ENCODE data around the gene FAT2. TPM values are rescaled to one million over a fixed set of nuclear protein-coding genes. Genes with fewer than 3 reads are reported as not detected.
"Not testable (repeated sequence)": the region's sequence is repeated elsewhere in the genome, so short reads cannot be mapped to it uniquely, and the experiment has no call there.

The FAT2 gene
- total RNA-seq, 1 donor: under 0.01 TPM

DNA sequence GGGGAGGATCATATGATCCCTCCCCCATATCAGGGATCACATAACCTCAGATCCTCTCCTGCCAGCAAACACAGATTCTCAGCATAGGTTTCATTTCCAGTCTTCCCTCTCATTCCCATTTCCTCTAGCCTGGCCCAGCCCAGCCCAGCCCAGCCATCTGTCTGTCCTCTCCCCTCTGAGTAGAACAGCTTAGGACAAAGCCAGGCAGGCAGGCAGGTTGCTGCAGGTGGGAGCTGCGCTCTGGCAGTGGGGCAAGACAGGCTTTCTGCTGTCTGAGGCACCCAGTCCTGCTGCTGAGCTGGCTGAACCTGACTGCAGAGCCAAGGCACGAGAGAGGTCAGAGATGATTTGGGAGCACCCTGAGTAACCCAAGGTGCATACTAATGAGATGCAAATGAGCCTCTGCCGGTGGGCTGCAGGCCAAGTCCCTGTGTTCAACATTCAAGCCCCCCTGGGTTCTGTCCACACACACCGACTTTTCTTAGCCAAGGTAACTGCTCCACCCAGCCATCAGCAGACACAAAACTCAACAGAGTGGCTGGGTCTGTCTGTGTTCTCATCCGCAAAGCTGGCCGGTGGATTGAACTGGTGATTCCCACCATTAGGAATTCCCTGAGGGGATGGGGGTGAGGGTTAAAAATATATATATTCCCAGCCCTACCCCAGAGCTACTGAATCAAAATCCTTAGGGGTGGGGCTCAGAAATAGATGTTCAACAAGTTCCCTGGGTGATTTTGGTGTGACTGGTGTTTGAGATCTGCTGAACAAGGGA lies 9.1 kb downstream of the FAT2 start:
- DNase-seq (ENCODE audit: low read depth in 2 of 3, low spot score in 2 of 3): no peak

DNA sequence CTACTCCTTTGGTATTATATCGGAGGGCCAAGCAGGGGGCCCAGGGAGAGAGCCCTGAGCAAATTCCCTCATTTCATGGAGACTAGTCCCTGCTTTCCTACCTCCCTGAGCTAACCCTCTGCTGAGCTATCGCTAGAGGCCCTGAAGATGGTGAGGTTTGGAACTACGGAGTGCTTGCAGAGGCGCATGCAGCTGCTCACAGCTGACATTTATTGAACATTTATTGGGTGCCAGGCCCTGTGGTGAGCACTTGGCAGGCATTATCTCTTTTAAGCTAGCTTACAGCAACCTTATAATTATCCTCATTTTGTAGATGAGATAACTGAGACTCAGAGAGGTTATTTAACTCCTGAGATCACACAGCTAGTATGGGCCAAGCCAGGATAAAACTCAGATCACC lies 9.8 kb downstream of the FAT2 start:
- no peak for DNase-seq (ENCODE audit: low read depth in 2 of 3, low spot score in 2 of 3)

DNA sequence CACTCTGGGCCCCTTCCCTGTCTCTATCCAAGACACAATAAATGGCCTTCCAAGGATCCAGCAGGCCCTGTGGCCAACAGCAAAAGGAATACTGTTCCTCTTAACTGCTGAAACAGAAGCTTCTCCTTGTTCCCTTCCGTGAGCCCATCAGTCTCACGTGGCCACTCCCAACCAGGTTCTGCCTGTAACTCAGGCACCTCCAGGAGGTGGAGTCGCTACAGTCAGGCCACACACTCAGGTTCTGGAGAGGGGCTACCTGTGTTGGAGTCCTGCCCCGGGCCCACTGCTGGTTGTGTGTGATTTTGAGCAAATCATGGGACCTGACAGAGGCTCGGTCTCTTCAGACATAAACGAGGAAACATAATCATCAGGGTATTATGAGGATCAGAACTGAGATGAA lies 10.3 kb downstream of the FAT2 start:
- DNase-seq (ENCODE audit: low read depth in 2 of 3, low spot score in 2 of 3): no peak

DNA sequence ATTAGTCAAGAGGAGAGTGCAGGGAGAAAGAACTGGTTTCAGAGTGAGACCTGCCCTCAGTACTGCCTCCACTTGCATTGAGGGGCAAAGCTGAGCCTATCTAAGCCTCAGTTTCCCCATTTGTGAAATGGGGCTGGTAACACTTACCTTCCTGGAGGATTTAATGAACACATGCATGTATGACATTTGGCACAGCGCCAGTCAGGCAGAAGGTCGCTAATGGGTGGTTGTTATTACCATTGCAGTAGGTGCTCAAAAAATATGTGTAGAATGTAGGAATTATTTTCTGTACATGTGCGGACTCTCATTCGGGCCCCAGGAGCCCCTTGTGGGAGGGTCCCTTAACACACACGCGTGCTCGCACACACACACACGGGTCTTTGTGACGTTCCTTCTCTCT lies 10.9 kb downstream of the FAT2 start:
- DNase-seq (ENCODE audit: low read depth in 2 of 3, low spot score in 2 of 3): no peak

DNA sequence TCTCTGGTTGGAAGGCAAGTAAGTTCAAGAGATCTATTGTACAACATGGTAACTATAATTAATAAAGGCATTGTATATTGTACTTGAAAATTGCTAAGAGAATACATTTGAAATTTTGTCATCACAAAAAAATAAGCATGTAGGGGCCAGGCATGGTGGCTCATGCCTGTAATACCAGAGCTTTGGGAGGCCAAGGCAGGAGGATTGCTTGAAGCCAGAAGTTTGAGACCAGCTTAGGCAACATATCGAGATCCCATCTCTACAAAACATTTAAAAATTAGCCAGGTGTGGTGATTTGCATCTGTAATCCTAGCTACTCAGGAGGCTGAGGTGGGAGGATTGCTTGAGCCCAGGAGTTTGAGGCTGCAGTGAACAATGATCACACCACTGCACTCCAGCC lies 12.0 kb downstream of the FAT2 start:
- DNase-seq (ENCODE audit: low read depth in 2 of 3, low spot score in 2 of 3): not testable (repeated sequence)

DNA sequence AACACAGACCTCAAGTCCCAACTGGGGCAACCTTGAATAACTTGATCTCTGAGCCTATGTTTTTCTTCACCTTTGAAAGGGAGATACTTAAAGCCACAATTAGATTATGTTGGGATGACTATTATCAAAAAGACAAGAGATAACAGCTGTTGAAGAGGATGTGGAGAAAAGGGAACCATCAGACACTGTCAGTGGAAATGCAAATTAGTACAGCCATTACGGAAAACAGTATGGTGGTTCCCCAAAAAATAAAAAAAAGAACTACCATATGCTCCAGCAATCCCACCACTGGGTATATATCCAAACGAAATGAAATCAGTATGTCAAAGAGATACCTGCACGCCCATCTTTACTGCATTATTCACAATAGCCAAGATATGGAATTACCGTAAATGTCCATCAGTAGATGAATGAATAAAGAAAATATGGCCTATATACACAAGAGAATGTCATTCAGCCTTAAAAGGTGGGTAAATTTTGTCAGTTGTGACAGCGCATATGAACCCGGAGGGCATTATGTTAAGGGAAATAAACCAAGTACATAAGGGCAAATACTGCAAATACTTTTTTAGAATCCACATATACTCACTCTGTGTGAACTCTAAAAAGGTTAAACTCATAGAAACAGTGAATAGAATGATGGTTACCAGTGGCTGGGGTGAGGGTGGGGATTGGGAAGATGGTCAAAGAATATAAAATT lies 12.7 kb downstream of the FAT2 start:
- no peak for DNase-seq (ENCODE audit: low read depth in 2 of 3, low spot score in 2 of 3)

DNA sequence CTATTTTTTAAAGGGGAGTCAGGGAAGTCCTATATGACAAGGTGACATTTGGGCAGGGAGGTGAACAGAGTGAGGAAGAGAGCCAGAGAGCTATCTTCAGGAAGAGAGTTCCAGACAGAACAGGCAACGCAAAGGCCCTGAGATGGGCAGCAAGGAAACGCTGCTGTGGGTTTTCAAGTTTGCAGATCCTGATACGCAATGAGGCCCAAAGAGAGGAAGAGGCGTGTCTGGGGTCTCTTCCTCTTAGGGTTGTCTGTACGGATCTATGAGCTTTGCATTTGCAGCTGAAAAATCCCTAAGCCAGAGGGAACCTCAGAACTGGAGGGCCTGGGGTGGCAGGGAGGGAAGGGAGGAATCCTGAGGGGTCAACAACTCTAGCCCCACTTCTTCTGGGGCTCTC lies 13.6 kb downstream of the FAT2 start:
- peak in 2 of 3 donors; percentile 5 to 46 for DNase-seq (ENCODE audit: low read depth in 2 of 3, low spot score in 2 of 3)

DNA sequence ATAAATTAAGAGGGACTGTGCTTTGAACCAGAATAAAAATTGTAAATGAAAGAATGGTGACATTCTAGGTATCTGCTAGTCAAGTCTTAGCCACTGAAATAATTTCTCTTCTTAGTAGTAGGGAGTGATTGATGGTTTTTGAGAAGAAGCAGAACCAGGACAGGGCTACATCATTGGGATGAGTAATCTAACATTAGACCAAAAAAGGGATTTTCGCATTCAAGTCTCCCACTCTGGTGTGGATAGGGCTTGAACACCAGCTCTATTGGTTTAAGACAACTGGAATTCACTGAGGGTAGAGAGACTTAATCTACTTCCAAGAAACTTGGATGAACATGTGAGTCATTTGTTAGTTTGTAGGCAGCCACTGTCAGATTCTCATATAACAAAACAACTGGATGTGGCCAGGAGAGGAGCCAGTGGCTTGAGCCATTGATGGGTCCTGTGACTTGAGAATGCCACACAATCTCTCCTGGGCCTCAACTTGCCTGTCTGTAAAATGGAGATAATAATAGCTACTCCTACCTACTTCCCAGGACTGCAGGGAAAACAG lies 16.6 kb downstream of the FAT2 start:
- DNase-seq (ENCODE audit: low read depth in 2 of 3, low spot score in 2 of 3): no peak

DNA sequence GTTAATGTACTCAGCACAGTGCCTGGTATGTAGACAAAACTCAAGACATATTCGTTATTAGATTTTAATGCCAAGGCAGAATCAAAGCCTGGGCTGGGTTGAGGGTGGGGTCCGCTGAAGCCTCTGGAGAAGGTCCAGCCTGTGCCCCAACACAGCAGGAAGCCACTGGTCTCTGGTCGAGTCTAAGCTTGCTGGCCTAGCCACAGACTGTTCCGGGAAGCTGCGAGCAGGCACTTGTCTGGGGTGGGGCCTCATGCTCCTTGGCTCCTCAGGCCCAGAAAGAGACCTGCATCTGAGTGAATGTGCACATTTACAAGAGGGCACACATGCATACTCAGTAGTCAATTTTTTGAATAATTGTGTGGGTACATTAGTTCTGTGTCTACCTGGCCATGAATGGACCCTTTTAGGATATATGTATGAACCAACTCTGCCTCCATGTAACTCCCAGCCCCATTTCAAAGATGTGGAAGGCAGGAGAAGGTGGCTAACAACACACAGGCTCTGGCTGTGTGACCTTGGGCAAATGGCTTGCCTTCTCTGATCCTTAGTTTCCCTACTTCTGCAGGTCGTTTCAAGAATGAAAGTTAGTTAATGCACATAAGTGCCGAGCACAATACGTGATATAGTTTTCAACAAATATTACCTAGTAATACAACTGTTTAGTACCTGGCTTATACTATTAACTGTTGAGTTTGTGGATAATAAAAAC lies 18.3 kb downstream of the FAT2 start:
- no peak for DNase-seq (ENCODE audit: low read depth in 2 of 3, low spot score in 2 of 3)

DNA sequence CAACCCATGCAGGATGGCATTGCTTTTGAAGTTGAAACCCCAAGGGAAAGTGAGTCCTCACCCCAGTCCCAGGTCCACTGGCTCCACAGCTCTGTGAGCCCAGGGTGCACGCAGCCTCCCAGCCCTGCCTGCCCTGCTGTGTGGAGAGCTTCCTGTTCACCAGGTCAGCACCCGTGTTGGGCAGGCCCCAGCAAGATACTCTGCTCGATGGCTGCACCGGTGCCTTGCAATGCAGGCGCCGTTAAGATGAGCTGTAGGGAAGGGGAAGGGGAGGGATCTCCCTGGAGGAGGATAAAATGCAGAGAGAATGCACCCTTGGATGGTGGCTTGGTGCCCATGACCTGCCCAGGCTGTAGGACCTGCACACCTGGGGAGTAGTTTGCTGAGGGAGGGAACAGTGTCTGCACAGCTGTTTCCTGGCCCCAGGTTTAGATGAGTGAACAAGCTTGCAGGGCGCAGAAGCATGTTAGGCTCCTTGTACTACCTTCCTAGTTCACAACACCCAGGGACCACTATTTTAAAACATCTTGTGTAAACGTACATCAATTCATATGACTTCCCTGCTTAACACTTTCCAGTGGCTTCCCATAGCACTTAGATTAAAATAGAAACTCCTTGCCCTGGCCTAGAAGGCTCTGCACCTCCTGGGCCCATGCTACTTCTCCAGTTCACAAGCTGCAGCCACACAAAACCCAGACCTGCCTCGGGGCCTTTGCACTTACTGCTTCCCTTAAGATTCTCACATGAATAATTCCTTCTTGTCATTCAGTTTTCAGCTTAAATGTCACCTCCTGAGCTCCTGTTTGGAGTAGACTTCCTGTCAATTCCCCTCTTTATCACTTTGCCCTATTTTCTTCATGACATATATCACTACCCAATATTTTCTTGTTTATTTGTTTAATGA lies 19.6 kb downstream of the FAT2 start:
- DNase-seq (ENCODE audit: low read depth in 2 of 3, low spot score in 2 of 3): no peak

DNA sequence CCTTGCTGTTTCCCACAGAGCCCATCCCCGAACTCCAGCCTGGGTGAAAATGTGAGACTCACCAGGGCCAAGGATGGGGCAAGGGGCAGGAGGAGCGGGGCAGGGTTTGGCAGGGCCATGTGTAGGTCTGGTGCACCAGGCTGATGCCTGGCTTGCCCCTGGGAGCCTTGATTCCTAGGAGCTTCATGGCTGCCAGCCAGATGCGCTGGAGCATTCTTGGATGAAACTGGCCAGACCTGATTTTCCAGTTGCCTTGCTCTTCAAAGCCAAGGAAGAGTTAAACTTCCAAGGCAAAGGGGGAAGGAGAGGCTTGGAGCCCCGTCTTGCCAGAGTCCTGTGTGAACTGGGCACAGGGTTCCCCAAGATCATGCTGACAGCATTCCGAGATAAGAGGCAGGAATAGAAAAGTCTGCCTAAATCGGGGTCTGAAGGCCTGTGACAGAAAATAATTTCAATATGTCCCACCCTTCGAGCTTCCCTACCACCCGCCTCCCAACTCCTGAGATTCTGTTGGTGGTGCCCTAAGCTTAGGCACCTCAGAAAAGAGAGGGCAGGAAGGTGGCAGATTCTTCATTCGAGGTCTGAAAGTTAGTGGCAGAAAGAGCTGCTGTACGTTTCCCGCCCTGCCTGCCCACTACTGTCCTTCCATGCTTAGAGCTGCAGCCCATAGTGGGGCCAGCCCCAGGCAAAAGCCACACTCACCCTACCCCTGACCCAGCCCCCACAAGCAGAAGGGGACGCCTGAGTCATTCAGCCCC lies 20.4 kb downstream of the FAT2 start:
- no peak for DNase-seq (ENCODE audit: low read depth in 2 of 3, low spot score in 2 of 3)

DNA sequence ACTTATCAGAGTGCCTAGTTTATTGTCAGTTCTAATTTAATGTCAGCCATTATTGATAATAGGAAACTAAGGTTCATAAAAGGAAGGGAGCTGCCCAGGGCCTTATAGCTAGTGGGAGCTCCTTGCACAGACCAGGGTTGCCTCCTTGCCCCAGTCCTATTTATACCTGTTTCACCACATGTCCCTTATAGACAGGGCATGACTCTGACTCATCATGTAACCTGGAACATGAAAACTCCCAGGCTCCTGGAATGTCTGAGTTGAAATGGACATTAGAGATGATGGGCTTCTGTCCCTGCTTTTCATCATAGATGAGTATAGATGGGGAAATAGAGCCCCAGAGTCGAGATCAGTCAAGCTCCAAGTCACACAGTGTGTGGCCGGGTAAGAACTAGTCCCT lies 21.1 kb downstream of the FAT2 start:
- no peak for DNase-seq (ENCODE audit: low read depth in 2 of 3, low spot score in 2 of 3)

DNA sequence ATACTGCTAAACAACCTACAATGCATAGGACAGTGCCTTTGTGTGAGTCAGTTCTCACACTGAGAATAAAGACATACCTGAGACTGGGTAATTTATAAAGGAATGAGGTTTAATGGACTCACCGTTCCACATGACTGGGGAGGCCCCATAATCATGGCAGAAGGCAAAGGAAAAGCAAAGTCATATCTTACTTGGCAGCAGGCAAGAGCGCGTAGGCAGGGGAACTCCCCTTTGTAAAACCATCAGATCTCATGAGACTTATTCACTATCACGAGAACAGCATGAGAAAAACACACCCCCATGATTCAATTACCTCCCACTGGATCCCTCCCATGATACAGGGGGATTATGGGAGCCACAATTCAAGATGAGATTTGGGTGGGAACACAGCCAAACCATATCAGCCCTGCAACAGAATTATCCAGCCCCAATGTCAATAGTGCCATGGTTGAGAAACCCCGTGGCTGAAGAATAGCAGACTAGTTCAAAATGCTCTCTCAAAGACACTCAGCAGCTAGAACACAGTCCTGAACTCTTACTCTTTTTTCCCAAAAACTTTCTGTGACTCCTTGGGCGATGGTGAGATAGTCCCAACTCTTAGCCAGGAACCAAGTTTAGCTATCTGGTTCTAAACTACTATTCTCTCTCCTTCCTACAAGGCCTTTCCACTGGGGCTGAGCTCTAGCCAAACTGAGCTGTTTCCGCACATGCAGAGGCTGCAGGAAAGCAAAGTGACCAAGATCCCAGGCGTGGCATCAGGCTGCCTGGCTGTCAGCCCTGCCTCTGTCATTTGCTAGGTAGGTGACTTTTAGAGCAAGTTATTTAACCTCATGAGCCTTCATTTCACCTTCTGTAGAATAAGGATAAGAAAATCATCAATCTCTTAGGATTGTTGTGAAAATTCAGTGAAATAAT lies 21.7 kb downstream of the FAT2 start:
- no peak for DNase-seq (ENCODE audit: low read depth in 2 of 3, low spot score in 2 of 3)

DNA sequence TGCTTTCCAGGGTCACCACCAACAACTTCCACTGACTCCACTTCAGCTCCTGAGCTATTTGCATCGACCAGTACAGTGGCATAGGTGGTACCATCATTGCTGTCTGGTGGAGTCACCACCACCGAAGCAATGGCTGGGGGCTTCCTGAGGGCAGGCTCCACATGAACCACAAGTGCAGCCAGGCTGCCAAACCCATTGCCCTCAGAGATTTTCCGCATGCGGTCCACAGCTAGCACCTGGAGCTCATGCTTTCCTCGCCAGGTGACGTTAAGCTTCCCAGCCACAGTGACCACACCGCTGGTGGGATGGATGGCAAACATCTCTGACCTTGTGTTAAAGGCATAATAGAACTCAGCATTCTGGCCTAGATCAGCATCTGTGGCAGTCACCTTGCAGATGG lies 23.1 kb downstream of the FAT2 start:
- no peak for DNase-seq (ENCODE audit: low read depth in 2 of 3, low spot score in 2 of 3)

DNA sequence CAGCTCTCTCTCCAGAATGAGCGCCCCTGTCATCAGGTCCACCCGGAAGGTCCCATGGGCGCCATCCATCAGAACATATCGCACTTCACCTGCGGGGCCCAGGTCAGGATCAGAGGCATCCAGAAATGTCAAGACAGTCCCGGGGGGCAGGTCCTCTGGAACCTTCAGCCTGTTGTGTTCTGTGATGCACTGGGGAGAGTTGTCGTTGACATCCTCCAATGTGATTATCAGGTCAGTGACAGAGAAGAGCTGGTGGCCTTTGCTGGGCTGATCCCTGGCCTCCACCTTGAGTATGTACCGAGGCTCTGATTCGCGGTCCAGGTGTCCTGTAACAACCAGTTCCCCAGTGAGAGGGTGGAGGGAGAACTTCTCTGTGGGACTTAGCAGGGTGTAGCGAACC lies 25.2 kb downstream of the FAT2 start:
- no peak for DNase-seq (ENCODE audit: low read depth in 2 of 3, low spot score in 2 of 3)

DNA sequence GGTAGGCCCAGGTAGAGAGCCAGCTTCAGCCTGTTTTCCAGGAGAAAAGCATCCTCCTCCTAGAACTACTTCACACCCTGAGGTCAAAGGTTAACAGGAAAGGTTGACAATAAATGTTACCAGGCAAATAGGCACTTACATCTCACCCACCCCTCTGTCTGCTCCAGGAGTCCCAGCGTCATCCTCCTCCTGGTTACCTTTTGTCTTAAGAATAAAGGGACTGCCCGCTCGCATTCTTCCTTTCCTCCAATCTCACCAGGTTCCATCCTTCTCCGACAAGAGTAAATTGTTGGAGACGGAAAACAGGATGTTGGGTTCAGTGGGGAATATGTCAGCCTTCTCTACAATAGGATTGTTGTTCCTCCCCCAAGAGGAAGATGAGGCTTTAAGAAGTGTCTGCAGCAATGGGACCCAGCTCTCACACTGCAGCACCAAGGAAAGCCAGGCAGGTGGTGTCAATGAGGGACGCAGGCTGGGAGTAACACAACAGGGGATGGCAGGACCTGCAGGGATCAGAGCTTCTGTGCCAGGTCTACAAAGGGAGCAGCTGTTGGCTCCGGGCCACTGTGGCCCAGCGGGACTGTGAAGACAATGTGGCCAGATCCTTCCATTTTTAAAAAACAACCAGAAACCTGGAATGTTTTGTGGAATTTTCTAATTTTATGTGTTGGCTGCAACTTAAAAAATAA lies 29.0 kb downstream of the FAT2 start:
- DNase-seq (ENCODE audit: low read depth in 2 of 3, low spot score in 2 of 3): no peak

DNA sequence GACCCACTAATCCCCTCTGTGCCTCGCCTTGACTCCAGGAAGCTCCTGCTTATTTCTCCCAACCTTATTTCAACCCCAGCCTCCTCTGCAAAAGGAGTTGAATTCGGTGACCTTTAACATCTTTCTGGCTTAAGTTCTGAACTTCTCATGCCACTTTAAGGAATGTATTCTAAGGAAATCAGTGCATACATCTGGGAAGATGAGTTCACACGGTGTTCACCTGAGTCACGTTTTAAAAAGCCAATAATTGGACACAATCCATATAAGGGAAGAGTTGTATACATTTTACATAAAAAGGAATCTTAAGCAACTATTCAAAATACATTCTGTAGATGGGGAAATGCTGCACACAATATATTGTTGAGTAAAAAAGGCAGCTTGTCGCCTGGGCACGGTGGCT lies 33.2 kb downstream of the FAT2 start:
- DNase-seq (ENCODE audit: low read depth in 2 of 3, low spot score in 2 of 3): no peak

DNA sequence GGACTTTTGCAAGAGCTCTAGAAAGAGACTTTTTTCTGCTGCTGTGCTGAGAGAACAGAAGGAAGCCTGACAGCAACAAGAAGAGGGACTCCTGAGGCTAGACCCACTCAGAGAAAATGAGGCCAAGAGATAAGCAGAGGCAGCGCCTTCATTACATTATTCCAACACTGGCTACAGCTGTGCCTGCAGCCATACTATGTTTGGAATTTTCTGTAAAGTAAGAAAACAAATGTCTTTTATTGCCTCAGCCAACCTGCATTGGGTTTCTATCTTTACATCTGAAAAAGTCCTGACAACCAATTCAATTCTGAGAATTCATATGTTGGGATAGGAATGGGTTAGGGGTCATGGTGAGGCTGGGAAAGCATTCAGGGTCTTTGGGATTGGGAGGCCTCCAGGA lies 33.7 kb downstream of the FAT2 start:
- DNase-seq (ENCODE audit: low read depth in 2 of 3, low spot score in 2 of 3): no peak

Data from hematopoietic multipotent progenitor cell (in vitro differentiated cells).